IMR-90 (cell line): ENCODE measurements around the gene ATP1A1. TPM values are rescaled to one million over a fixed set of nuclear protein-coding genes. Genes with fewer than 3 reads are reported as not detected.

Experiments
- ATAC-seq: fragments of 200-7000 bp; cut with Tn5 transposase; 2 replicates; pipeline ENCODE4 v1.9.1; 2020; ENCODE audit warnings: low read depth, mild to moderate bottlenecking, moderate library complexity
- BruUV-seq: library from RNA; stranded (reverse); fragments of 400-500 nt; replicated peaks from 2 replicates; lab custom pipeline; 2021; lab: Mats Ljungman, UMichigan
- CTCF ChIA-PET: fragments of 300-600 bp; formaldehyde crosslinking; extraction: SDS; loops from one replicate; lab custom pipeline; 2021; ENCODE audit warnings: antibody characterized with exemption; lab: Yijun Ruan, JAX
- POLR2A ChIA-PET: fragments of 300-600 bp; sonication (Branson Sonifier 250); formaldehyde crosslinking; loops from one replicate; lab custom pipeline; 2022; ENCODE audit warnings: antibody characterized with exemption; ENCODE audit not compliant: unreplicated experiment; lab: Charles Lee
- DNase-seq: peaks from one replicate; pipeline ENCODE4 v3.0.0; 2013
- H2AFZ ChIP-seq: replicated peaks from 2 replicates; pipeline ENCODE3; 2013; ENCODE audit warnings: low read length, mild to moderate bottlenecking; ENCODE audit not compliant: poor library complexity
- H2AK5ac ChIP-seq: 2 replicates; pipeline ENCODE4 v1.6.1; 2013; ENCODE audit warnings: low read depth, low read length, inconsistent platforms
- H2AK9ac ChIP-seq: replicated peaks from 2 replicates; pipeline ENCODE3; 2013; ENCODE audit warnings: mild to moderate bottlenecking, low read depth, low read length, moderate library complexity; ENCODE audit not compliant: poor library complexity
- H2BK120ac ChIP-seq: 2 replicates; pipeline ENCODE4 v1.6.1; 2013; ENCODE audit warnings: low read depth, low read length, inconsistent platforms
- H2BK15ac ChIP-seq: 3 replicates; pipeline ENCODE4 v1.6.1; 2013; ENCODE audit warnings: low read depth, low read length, inconsistent platforms
- H2BK20ac ChIP-seq: 2 replicates; pipeline ENCODE4 v1.6.1; 2013; ENCODE audit warnings: low read depth, mild to moderate bottlenecking, inconsistent platforms, low read length, moderate library complexity
- H2BK5ac ChIP-seq: 2 replicates; pipeline ENCODE4 v1.6.1; 2013; ENCODE audit warnings: mild to moderate bottlenecking, low read depth, low read length, inconsistent platforms; ENCODE audit not compliant: poor library complexity, severe bottlenecking
- H3K14ac ChIP-seq: replicated peaks from 2 replicates; pipeline ENCODE4 v1.6.1; 2013; ENCODE audit warnings: low read depth, low read length, inconsistent platforms
- H3K18ac ChIP-seq: 2 replicates; pipeline ENCODE4 v1.6.1; 2013; ENCODE audit warnings: low read depth, low read length, control low read depth
- H3K23ac ChIP-seq: 2 replicates; pipeline ENCODE4 v1.6.1; 2013; ENCODE audit warnings: low read depth, low read length, inconsistent platforms
- H3K27ac ChIP-seq: 2 replicates; pipeline ENCODE4 v1.5.1; 2013; ENCODE audit warnings: mild to moderate bottlenecking, control low read depth, low read length; ENCODE audit not compliant: insufficient read depth
- H3K27me3 ChIP-seq: 2 replicates; pipeline ENCODE4 v1.6.1; 2013; ENCODE audit warnings: low read length; ENCODE audit not compliant: control insufficient read depth, insufficient read depth
- H3K36me3 ChIP-seq: 2 replicates; pipeline ENCODE4 v1.6.1; 2013; ENCODE audit warnings: low read length, mixed read lengths; ENCODE audit not compliant: control insufficient read depth, insufficient read depth
- H3K4ac ChIP-seq: 2 replicates; pipeline ENCODE4 v1.6.1; 2013; ENCODE audit warnings: low read depth, low read length, inconsistent platforms
- H3K4me1 ChIP-seq: 2 replicates; pipeline ENCODE4 v1.6.1; 2013; ENCODE audit warnings: low read length, mixed read lengths; ENCODE audit not compliant: control insufficient read depth, insufficient read depth
- H3K4me2 ChIP-seq: 2 replicates; pipeline ENCODE4 v1.6.1; 2013; ENCODE audit warnings: low read depth, mild to moderate bottlenecking, control low read depth, low read length, moderate library complexity
- H3K4me3 ChIP-seq: 2 replicates; pipeline ENCODE4 v1.5.1; 2013; ENCODE audit warnings: low read depth, mild to moderate bottlenecking, control low read depth, low read length, moderate library complexity; ENCODE audit not compliant: insufficient read depth
- H3K56ac ChIP-seq: 2 replicates; pipeline ENCODE4 v1.6.1; 2013; ENCODE audit warnings: low read length, inconsistent platforms; ENCODE audit not compliant: insufficient read depth; ENCODE audit errors: extremely low read depth
- H3K79me1 ChIP-seq, 2 experiments: 2 replicates each; pipeline ENCODE4 v1.6.1; 2013; ENCODE audit warnings: low read length in 2 of 2, inconsistent platforms in 1 of 2, low read depth in 1 of 2
- H3K9ac ChIP-seq: 2 replicates; pipeline ENCODE4 v1.6.1; 2013; ENCODE audit warnings: low read depth, low read length, control low read depth
- H3K9me1 ChIP-seq: 2 replicates; pipeline ENCODE4 v1.6.1; 2013; ENCODE audit warnings: low read length, inconsistent platforms; ENCODE audit not compliant: insufficient read depth
- H3K9me3 ChIP-seq: 2 replicates; pipeline ENCODE4 v1.6.1; 2013; ENCODE audit warnings: low read length; ENCODE audit not compliant: control insufficient read depth, insufficient read depth
- H4K20me1 ChIP-seq: 2 replicates; pipeline ENCODE4 v1.6.1; 2013; ENCODE audit warnings: low read length, inconsistent platforms; ENCODE audit not compliant: insufficient read depth
- H4K5ac ChIP-seq: 2 replicates; pipeline ENCODE4 v1.6.1; 2013; ENCODE audit warnings: mild to moderate bottlenecking, low read depth, low read length, control low read depth
- H4K8ac ChIP-seq, 2 experiments: 2 replicates each; pipeline ENCODE4 v1.6.1; 2013; ENCODE audit warnings: low read depth in 2 of 2, low read length in 2 of 2, control low read depth in 1 of 2, inconsistent platforms in 1 of 2
- H4K91ac ChIP-seq: 2 replicates; pipeline ENCODE4 v1.6.1; 2013; ENCODE audit warnings: low read depth, low read length, inconsistent platforms; ENCODE audit not compliant: insufficient read depth
- BHLHE40 ChIP-seq: fragments of 150-350 bp; IDR thresholded peaks from 2 replicates; pipeline ENCODE4 v1.6.1; 2016; ENCODE audit warnings: mild to moderate bottlenecking, low read depth, low read length
- CEBPB ChIP-seq: IDR thresholded peaks from 2 replicates; pipeline ENCODE4 v1.6.1; 2012; ENCODE audit warnings: low read depth, low read length, improper control_type of control experiment
- CHD1 ChIP-seq: IDR thresholded peaks from 2 replicates; pipeline ENCODE4 v1.6.1; 2012; ENCODE audit warnings: low read depth, low read length, improper control_type of control experiment
- CTCF ChIP-seq: conservative IDR thresholded peaks from 2 replicates; pipeline ENCODE4 v1.5.1; 2012; ENCODE audit warnings: mild to moderate bottlenecking, low read depth, low read length, improper control_type of control experiment
- ELK1 ChIP-seq: fragments of 150-350 bp; IDR thresholded peaks from 2 replicates; pipeline ENCODE4 v1.6.1; 2016; ENCODE audit warnings: low read depth, mild to moderate bottlenecking, low read length, moderate library complexity, borderline replicate concordance
- FOS ChIP-seq: fragments of 150-350 bp; IDR thresholded peaks from 2 replicates; pipeline ENCODE4 v1.6.1; 2016; ENCODE audit warnings: low read depth, low read length
- MAFK ChIP-seq: IDR thresholded peaks from 2 replicates; pipeline ENCODE4 v1.6.1; 2012; ENCODE audit warnings: low read depth, low read length, improper control_type of control experiment
- MAZ ChIP-seq: IDR thresholded peaks from 2 replicates; pipeline ENCODE4 v1.6.1; 2012; ENCODE audit warnings: low read depth, mild to moderate bottlenecking, low read length, improper control_type of control experiment, moderate library complexity, borderline replicate concordance
- MXI1 ChIP-seq: IDR thresholded peaks from 2 replicates; pipeline ENCODE4 v1.6.1; 2012; ENCODE audit warnings: low read depth, mild to moderate bottlenecking, low read length, moderate library complexity, borderline replicate concordance
- NFE2L2 ChIP-seq: fragments of 150-350 bp; IDR thresholded peaks from 2 replicates; pipeline ENCODE4 v1.6.1; 2016; ENCODE audit warnings: low read depth, mild to moderate bottlenecking, low read length
- POLR2A ChIP-seq: IDR thresholded peaks from 2 replicates; pipeline ENCODE4 v1.6.1; 2012; ENCODE audit warnings: mild to moderate bottlenecking, low read depth, low read length
- RAD21 ChIP-seq: IDR thresholded peaks from 2 replicates; pipeline ENCODE4 v1.6.1; 2012; ENCODE audit warnings: low read length, improper control_type of control experiment
- RCOR1 ChIP-seq: IDR thresholded peaks from 2 replicates; pipeline ENCODE4 v1.6.1; 2012; ENCODE audit warnings: mild to moderate bottlenecking, low read length, improper control_type of control experiment; ENCODE audit not compliant: insufficient replicate concordance
- RFX5 ChIP-seq: IDR thresholded peaks from 2 replicates; pipeline ENCODE4 v1.8.0; 2012; ENCODE audit warnings: low read depth, mild to moderate bottlenecking, low read length, moderate library complexity
- SMC3 ChIP-seq: fragments of 150-350 bp; IDR thresholded peaks from 2 replicates; pipeline ENCODE4 v1.6.1; 2016; ENCODE audit warnings: low read depth, mild to moderate bottlenecking, antibody characterized with exemption, low read length, moderate library complexity
- USF2 ChIP-seq: fragments of 150-350 bp; IDR thresholded peaks from 2 replicates; pipeline ENCODE4 v1.6.1; 2017; ENCODE audit warnings: mild to moderate bottlenecking, antibody characterized with exemption, low read length, low read depth
- WGBS, 2 experiments: methylation state at CpG; one replicate each; pipeline versions ENCODE4 v1.1.5 to v1.1.7; 2013; ENCODE audit warnings: missing lambda C conversion rate in 2 of 2; ENCODE audit not compliant: insufficient read length in 1 of 2; ENCODE audit errors: extremely low coverage in 2 of 2; 5-methylcytosine and 5-hydroxymethylcytosine counted together
- dilution Hi-C: fragments of 300-500 bp; cut with HindIII; formaldehyde crosslinking; loops from one replicate; pipeline ENCODE4 v1.14.3; 2018; ENCODE audit warnings: low sequenced_read_pairs; ENCODE audit not compliant: unreplicated experiment
- in situ Hi-C: fragments of 300-500 bp; cut with MboI; formaldehyde crosslinking; loops from 3 replicates; pipeline ENCODE4 v1.14.3; 2019; ENCODE audit warnings: low sequenced_read_pairs, inconsistent platforms, mixed read lengths
- intact Hi-C: fragments of 100-400 bp; cut with micrococcal nuclease; formaldehyde crosslinking; loops from 2 replicates; pipeline ENCODE4 v1.10.0; 2022
- polyA plus RNA-seq, 3 experiments: library from polyadenylated mRNA; depleted of rRNA; stranded (reverse); fragments of >200 nt; gene quantifications; 2 replicates each; pipeline ENCODE4 v1.2.3, GENCODE V29; 2012; ENCODE audit warnings: low replicate concordance in 1 of 3
- total RNA-seq: library from RNA; depleted of rRNA; stranded (reverse); fragments of >200 nt; gene quantifications from 2 replicates; pipeline ENCODE4 v1.2.3, GENCODE V29; 2012

Gene ATP1A1
- total and polyA plus RNA-seq, 2 of the 4 experiments (the other 2 are of a cell fraction): 116 to 125 TPM

- H2BK120ac ChIP-seq: no peak overlapping the region
- no peak overlapping the region for H3K56ac ChIP-seq
- H2BK20ac ChIP-seq: no peak overlapping the region
- H3K27me3 ChIP-seq: peaks cover 9% of the 10 kb centered on the region
- no peaks in the 10 kb centered on the region for H3K4me1 ChIP-seq
- no peak overlapping the region for H3K4me3 ChIP-seq
- ATAC-seq (peak; percentile 54), DNase-seq (peak; percentile 30)
- ChIA-PET POLR2A (no interaction called here), CTCF (no interaction called here)
- TF ChIP-seq FOS (no peak), RFX5 (no peak), BHLHE40 (no peak), CEBPB (no peak), USF2 (no peak), RCOR1 (no peak), MAZ (no peak), SMC3 (no peak), MAFK (no peak), POLR2A (no peak), NFE2L2 (no peak), CTCF (no peak), ELK1 (no peak), RAD21 (no peak), CHD1 (no peak), MXI1 (no peak)
- H2AFZ ChIP-seq: no peak overlapping the region
- no peak overlapping the region for H3K23ac ChIP-seq
- WGBS, 2 experiments: no CpG with 5 or more reads among the region's 2 CpGs
- BruUV-seq: no TSS peak
- no peaks in the 10 kb centered on the region for H3K79me1 ChIP-seq
- no peak overlapping the region for H3K27ac ChIP-seq
- H4K91ac ChIP-seq: no peak overlapping the region
- no peaks in the 10 kb centered on the region for H3K9me1 ChIP-seq
- in situ Hi-C loops (no loop called here), intact Hi-C loops (no loop called here), dilution Hi-C loops (no loop called here)
- no peak overlapping the region for H3K9ac ChIP-seq
- H3K9me3 ChIP-seq: no peaks in the 10 kb centered on the region
- H4K5ac ChIP-seq: no peak overlapping the region
- no peak overlapping the region for H2BK5ac ChIP-seq
- no peaks in the 10 kb centered on the region for H4K20me1 ChIP-seq
- no peak overlapping the region for H4K8ac ChIP-seq
- no peak overlapping the region for H3K14ac ChIP-seq
- no peak overlapping the region for H3K4me2 ChIP-seq
- no peaks in the 10 kb centered on the region for H3K36me3 ChIP-seq
- H2AK9ac ChIP-seq: no peak overlapping the region
- no peak overlapping the region for H2BK15ac ChIP-seq
- no peak overlapping the region for H3K18ac ChIP-seq
- H3K4ac ChIP-seq: no peak overlapping the region
- no peak overlapping the region for H2AK5ac ChIP-seq
Observed at GRCh38 chr1:116334015-116334547, 39.0 kb upstream of the ATP1A1 start.
